Stimulated activated naive CD8-positive, alpha-beta T cell treated with anti-CD3 and anti-CD28 coated beads, Interleukin-15, Interleukin-2, amounts not matched to agents 100 U/mL and 50 U/mL, for 24 hours (primary cell): ENCODE results near the gene CDHR1.

Experiments used
- ATAC-seq: fragments of 150-1000 bp; cut with Tn5 transposase; one replicate; pipeline ENCODE4 v1.10.0; 2021
- DNase-seq: peaks from one replicate; pipeline ENCODE4 v3.0.0; 2021

CDHR1 gene

DNA sequence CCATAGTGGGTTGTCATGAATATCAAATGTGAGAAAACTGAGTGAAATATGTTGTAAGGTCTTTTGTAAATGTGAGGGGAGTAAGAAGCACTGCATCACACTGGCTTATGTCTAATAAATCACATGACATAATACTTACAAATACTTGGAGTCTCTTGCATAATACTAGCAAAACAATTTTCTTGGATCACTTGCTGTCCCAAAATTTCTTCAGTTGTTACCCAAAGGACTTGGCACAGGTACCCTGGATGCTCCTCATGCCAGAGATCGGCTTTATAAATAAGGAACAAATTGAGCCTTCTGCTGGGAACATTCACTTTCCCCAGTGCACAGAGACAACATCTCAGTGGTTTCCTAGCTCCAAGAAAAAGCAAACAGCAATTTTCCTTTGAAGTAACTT is 36.0 kb downstream of the CDHR1 start:
- no peak for ATAC-seq
- DNase-seq = no peak

DNA sequence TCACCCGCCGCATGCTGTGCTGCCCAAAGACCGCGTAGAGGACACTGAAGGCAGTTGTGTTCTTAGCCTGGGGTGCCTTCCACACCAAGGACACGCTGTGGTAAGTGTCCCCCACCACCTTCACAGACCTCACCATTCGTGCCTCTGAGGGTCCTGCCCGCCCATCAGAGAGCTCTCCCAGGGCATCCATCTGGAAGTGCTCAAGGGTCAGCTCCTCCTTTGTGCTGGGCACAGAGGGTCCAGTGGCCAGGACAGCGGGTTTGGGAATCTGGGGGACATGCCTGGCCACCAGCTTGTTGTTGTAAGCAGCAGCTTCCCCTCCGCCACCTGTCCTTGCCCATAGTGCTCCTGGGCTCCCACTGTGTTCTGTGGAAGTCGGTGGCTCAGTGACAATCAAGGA is 38.0 kb downstream of the CDHR1 start:
- DNase-seq (no peak), ATAC-seq (no peak)

DNA sequence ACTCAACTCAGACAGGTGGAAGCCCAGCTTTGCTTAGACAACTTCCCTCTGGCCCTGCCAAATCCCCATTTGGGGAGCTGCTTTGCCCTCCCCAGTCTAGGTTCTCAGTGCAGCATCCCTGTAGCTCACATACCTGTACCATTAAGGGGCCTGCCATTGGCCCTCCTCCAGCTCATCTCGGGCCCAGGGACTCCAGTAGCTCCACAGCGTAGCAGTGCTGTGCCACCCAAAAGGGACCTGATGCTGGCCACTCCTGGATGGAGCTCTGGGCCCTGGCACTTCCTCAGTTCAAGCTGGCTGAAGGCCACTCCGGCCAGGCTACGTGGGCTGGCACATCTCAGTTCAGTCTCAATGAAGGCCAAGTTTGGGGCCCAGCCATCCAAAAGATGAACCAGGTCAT is 39.6 kb downstream of the CDHR1 start:
- DNase-seq (no peak), ATAC-seq (no peak)

DNA sequence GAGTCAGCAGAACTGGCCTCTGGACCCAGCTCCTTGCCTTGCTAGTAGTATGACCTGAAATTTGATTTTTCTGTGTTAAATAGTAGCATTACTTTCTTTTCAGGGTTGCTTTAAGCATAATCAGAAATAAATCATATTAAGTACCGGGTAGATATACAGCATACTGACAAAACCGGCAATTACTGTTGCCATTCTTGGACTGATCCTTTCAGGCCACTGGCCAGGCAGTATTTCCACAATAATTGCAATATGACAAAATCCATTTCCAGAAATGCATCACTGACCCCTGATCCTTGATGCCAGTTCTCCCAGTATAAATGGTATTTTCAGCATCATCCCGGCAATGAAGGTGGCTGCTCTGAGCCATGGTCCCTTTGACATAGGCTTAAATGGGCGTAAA is 40.1 kb downstream of the CDHR1 start:
- ATAC-seq = no peak
- DNase-seq = no peak

- ATAC-seq (no peak), DNase-seq (no peak)
Observed at GRCh38 chr10:84235096-84235495, 40.8 kb downstream of the CDHR1 start.

- ATAC-seq = no peak
- no peak for DNase-seq
Observed at GRCh38 chr10:84236807-84237198, 42.5 kb downstream of the CDHR1 start.

GRCh38 chr10:84237199-84238051 is 43.1 kb downstream of the CDHR1 start:
- ATAC-seq = no peak
- DNase-seq = peak; percentile 12

DNA sequence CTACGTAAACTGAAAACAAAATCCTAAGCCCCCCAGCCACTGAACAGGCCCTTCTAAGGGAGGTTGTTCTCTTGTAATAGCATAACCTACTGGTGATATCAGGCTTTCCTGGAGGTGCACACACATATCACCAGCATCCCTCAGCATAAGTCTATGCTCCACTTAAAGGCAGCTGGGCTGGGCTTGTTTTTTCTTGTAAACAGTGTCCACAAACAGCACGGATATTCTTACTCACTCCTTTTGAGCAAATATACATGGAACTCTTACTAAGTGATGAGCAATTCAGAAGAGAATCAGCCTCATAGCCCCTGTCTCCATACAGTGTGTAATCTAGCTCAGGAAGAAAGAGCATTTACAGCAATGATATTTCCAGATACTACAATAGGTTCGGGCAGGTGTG is 44.6 kb downstream of the CDHR1 start:
- no peak for DNase-seq
- no peak for ATAC-seq

DNA sequence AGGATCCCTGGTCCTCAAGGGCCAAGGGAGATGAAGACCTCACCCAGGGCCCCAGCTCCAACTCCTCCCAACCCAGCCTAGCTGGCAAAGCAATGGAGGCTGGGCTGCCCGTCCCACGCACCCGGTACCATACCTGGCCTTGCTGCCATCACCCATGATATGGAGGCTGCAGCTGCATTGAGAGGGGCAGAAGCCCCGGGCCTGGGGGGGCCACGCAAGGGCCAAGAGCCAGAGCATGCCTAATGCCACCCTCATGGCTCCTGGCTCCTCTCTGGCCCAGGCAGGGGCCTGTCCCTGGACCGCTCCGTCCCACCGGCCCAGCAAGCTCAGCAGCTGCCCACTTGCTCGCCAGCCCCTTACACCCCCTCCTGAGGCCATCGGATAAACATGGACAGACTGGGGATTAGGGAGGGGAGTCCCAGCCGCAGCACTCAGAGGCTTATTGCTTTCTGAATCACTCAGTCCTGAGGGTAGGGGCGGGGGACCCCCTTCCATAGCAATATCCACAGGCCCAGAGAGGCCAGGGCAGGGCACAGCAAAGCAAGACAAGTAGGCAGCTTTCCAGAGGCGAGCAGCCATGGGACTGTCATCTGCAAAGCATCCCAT is 47.0 kb downstream of the CDHR1 start, which contains the start of gene LRIT1:
TSS of gene LRIT1 (minus strand) at position 362 of the 606 bp plus-strand sequence. CDS start at position 255, 107 bp downstream.
- ATAC-seq (no peak), DNase-seq (no peak)

- DNase-seq (no peak), ATAC-seq (no peak)
Observed at GRCh38 chr10:84243759-84244158, 49.4 kb downstream of the CDHR1 start.

DNA sequence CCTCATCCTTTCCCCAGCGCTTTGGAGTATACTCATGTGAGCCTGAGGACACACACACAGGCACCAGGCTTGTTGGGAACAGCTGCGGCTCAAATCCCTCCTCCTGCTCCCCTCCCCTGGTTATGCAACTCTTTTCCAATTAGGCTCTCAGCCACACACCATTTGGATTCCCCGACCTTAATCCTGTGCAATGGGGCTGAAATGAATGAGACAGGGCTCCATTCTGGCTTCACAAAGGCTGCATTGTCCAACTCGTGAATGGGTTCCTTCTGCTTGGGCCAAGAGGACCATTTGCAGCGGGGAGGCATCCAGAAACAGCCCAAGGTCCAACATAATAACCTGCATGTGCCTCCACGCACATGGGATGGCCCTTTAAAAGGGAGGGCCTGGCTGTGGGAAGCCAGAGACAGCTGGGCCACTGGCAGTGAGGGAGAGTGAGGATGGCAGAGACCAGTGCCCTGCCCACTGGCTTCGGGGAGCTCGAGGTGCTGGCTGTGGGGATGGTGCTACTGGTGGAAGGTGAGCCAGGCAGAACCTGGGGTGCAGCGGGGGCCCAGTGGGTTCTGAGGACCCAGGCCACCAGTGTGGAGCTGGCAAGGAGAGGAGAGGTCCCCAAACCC is 50.4 kb downstream of the CDHR1 start, which contains the start of gene RGR:
TSS of gene RGR (plus strand) at position 403 of the 620 bp plus-strand sequence. CDS start at position 441, 38 bp downstream.
- ATAC-seq = no peak

GRCh38 chr10:84247496-84247895 is 53.2 kb downstream of the CDHR1 start:
- ATAC-seq = no peak
- no peak for DNase-seq

More for the DNA sequence above, 50.4 kb downstream of the CDHR1 start, which contains the start of gene RGR:
- DNase-seq = no peak

DNA sequence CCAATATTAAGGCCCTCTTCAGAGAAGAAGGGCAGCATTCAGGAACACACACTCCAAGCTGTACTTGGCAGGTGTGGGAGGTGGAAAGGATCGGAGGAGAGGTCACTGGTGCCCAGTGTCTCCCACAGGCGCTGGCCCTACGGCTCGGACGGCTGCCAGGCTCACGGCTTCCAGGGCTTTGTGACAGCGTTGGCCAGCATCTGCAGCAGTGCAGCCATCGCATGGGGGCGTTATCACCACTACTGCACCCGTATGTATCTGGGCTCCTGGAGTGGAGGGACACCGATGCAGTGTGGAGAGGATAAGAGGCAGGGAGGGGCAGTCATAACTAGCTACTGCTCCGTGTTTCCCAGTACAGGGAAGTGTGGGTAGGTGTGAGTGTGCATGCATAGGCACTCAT is 54.5 kb downstream of the CDHR1 start:
- ATAC-seq = no peak
- DNase-seq = no peak

DNA sequence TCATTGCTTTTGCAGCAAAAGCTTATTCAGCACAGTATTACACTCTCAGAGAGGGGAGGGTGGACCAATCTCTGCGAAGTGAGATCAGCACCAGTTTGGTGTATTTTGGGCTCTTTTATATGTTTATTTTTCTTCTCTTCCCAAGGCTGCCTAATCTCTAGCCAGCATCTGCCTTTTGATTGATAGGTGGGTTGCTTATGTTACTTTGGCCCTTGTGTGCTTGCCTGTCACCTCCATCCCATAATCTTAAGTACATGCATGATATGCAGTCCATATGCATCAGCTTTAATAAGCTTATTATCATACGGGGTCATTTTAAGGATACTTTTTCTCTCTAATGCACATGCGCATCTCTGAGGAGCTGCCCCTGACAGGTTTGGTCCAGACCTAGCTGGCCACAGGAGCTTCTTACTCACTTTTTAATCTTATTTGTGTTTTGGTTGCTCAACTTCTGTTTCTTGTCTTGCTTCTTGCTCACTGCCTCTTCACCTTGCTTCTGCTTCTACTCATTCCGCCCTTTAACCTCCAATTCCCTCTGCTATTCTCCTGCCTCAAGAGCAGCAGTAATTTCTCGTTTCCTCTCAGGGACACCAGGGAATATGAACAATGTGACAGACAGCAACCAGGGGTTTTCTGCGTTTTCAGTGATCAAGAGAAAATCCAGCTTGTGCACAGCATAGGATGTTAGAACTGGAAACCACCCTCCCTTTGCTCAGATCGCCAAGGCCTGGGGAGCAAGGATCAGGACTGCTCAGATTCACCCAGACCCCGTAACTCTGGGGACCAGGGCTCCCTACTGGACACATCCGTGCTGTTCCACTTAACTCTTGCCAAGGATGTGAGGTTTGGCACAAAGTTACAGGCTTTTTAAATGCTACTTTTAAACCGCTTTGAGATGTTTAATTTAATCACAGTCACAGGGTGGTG is 60.5 kb downstream of the CDHR1 start:
- ATAC-seq (no peak), DNase-seq (no peak)

GRCh38 chr10:84256510-84257342 is 62.4 kb downstream of the CDHR1 start:
- DNase-seq (peak; percentile 70), ATAC-seq (peak; percentile 65)

DNA sequence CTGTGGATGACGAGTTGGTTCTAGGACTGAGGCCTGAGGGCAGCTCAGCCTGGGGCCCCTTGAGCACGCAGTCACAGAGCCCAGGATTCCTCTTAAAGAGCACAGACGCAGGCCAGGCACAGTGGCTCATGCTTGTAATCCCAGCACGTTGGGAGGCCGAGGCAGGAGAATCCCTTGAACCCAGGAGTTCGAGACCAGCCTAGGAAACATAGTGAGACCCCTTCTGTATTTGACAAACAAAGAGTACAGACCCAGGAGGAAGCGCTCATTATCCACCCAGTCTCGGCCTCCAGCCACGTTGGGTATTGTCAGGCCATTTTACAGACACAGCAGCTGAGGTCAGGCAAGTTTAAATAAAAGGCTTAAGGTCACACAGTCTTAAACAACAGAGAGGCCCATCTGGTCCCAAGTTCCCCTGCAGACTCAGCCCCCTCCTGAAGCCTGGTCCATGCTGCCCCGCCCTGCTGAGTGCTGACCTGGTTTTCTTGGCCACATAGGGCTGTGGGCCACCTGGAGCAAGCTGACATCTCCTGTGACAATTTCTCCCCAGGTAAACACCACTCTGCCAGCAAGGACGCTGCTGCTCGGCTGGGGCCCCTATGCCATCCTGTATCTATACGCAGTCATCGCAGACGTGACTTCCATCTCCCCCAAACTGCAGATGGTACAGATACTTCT is 63.1 kb downstream of the CDHR1 start:
- DNase-seq = no peak
- no peak for ATAC-seq

DNA sequence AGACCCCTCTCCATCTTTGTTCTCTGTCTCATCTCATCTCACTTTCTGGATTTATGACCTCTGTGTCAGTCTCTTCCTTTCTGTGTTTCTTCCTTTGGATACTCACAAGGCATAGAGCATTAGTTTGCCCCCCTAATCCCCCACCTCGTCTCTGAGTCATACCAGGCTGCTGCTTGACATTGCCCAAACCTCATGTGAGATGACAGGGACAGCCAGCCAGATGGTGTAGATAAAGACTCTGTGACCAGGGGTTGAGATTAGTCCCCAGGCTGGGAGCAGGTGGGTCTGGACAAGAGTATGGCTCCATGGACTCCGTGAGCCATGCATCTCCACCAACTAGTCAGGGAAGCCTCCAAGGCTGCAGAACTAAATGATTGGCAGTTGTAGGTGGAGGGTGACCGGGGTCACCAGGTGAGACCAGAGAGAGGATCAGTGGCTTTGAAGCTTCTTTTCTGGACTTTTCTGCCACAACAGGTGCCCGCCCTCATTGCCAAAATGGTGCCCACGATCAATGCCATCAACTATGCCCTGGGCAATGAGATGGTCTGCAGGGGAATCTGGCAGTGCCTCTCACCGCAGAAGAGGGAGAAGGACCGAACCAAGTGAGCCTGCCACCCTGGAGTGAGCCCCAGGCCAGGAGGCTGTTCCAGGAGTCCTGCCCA is 63.8 kb downstream of the CDHR1 start:
- no peak for DNase-seq
- no peak for ATAC-seq

DNA sequence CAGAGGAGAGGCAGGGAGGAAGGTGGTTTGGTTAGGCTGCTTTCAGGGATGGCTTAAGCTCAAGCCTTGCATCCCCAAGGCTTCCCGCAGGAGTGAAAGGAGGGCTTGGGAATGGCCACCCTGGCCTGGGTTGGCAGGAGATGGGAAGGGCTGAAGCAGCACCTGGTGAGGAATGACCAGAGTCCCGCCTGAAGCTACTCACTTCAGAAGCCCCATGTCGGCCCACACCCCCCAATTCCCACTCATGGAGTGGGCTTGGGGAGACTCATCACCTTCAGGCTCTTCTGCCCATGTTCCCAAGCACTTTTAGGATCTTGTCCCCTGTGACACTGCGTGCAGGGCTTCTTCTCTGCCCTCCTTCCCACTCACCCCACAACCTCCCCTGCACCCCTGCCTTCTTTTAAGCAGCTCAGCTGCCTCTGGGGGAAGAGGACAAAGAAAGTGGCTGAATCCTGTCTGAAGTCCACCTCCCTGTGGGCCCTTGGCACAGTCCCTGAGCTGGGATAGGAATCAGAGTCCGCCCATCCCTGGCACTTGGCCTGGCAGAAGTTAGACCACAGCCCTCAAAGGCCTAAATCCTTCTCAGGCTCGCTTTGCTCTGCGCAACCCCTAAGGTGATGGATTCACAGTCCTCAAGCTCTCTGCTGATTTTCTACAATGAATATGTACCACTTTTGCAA is 67.0 kb downstream of the CDHR1 start:
- no peak for DNase-seq
- no peak for ATAC-seq
